Measurements from ENCODE around the gene HCFC2.
"Not testable (repeated sequence)": the region's sequence is repeated elsewhere in the genome, so short reads cannot be mapped to it uniquely, and the experiment has no call there.

HCFC2 gene

GRCh38 chr12:104058802-104059201, 5.5 kb upstream of the HCFC2 start:
- no peak for DNase-seq

GRCh38 chr12:104059963-104060362, 4.4 kb upstream of the HCFC2 start:
- DNase-seq = no peak

- DNase-seq = no peak
Observed at GRCh38 chr12:104060791-104061190, 3.5 kb upstream of the HCFC2 start.

- peak; percentile 36 for DNase-seq
Observed at GRCh38 chr12:104063712-104064030, 660 bp upstream of the HCFC2 start.

GRCh38 chr12:104064842-104065427, 604 bp downstream of the HCFC2 start:
- no peak for DNase-seq

- DNase-seq = no peak
Observed at GRCh38 chr12:104072099-104072498, 7.8 kb downstream of the HCFC2 start.

GRCh38 chr12:104073699-104074098, 9.4 kb downstream of the HCFC2 start:
- DNase-seq = no peak

- no peak for DNase-seq
Observed at GRCh38 chr12:104079024-104079423, 14.7 kb downstream of the HCFC2 start.

- no peak for DNase-seq
Observed at GRCh38 chr12:104080764-104081163, 16.4 kb downstream of the HCFC2 start.

- no peak for DNase-seq
Observed at GRCh38 chr12:104083769-104084475, 19.6 kb downstream of the HCFC2 start.

- DNase-seq = no peak
Observed at GRCh38 chr12:104090685-104091084, 26.4 kb downstream of the HCFC2 start.

GRCh38 chr12:104091136-104091535, 26.8 kb downstream of the HCFC2 start:
- DNase-seq = no peak

GRCh38 chr12:104094284-104094683, 30.0 kb downstream of the HCFC2 start:
- DNase-seq = no peak

GRCh38 chr12:104095289-104095688, 31.0 kb downstream of the HCFC2 start:
- no peak for DNase-seq

- no peak for DNase-seq
Observed at GRCh38 chr12:104097954-104098353, 33.6 kb downstream of the HCFC2 start.

- DNase-seq = no peak
Observed at GRCh38 chr12:104105461-104105860, 41.1 kb downstream of the HCFC2 start.

- DNase-seq = no peak
Observed at GRCh38 chr12:104106965-104107364, 42.6 kb downstream of the HCFC2 start.

- DNase-seq = peak; percentile 78
Observed at GRCh38 chr12:104108755-104109445, 44.6 kb downstream of the HCFC2 start.

- no peak for DNase-seq
Observed at GRCh38 chr12:104109446-104110271, 45.3 kb downstream of the HCFC2 start.

GRCh38 chr12:104114834-104115586, 50.7 kb downstream of the HCFC2 start:
- DNase-seq = not testable (repeated sequence)

- DNase-seq = no peak
Observed at GRCh38 chr12:104115587-104115975, 51.2 kb downstream of the HCFC2 start.

GRCh38 chr12:104121001-104121400, 56.7 kb downstream of the HCFC2 start:
- DNase-seq = peak; percentile 69

GRCh38 chr12:104122298-104122697, 58.0 kb downstream of the HCFC2 start:
- no peak for DNase-seq
